HG03460 (cell line): Measurements from ENCODE around the gene FLT3.
"Not testable (repeated sequence)": the region's sequence is repeated elsewhere in the genome, so short reads cannot be mapped to it uniquely, and the experiment has no call there.

Experiments used
- ATAC-seq: cut with Tn5 transposase; IDR thresholded peaks from one replicate; pipeline ENCODE4 v1.9.1; 2021; ENCODE audit not compliant: unreplicated experiment

The FLT3 gene

DNA sequence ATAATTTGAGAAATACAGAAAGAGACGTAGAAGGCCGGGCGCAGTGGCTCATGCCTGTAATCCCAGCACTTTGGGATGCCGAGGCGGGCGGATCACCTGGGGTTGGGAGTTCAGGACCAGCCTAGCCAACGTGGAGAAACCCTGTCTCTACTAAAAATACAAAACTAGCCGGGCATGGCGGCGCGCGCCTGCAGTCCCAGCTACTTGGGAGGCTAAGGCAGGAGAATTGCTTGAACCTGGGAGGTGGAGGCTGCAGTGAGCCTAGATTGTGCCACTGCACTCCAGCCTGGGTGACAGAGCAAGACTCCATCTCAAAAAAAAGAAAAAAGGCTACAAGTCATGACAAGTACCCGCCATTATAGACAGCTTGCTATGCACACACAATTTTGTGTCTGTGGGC lies 95.4 kb downstream of the FLT3 start:
- ATAC-seq: not testable (repeated sequence)

DNA sequence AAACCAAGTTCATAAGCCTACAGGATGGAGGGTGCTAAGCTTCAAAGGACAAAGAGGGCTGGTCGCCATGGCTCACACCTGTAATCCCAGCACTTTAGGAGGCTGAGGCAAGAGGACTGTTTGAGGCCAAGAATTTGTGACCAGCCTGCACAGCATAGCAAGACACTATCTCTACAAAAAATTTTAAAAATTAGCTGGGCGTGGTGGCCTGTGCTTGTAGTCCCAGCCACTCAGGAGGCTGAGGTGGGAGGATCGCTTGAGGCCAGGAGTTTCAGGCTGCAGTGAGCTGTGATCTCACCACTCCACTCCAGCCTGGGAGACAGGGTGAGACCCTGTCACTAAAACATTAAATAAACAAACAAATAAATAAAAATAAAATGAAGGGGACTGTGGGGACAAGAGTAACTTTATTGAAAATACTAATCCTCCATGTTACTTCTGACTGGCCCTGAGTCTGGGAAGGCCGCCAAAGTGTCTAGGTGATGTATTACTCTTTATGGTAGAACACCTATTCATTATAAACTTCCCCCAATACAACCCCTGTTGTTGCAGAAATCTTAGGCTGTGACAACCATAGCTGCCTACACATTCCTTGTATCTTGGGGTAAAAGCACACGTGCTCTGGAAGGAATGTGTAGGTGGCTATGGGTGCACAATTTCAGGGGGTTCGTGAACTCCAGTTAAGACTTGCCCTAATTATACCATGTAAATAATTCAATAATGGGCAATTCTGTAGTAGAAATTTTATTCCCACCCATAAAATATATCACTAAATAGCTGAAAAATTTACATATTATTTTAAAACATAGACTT lies 97.3 kb downstream of the FLT3 start:
- ATAC-seq: no peak

GRCh38 chr13:28001837-28002473 lies 98.4 kb downstream of the FLT3 start:
- no peak for ATAC-seq

GRCh38 chr13:28001049-28001448 lies 99.3 kb downstream of the FLT3 start:
- no peak for ATAC-seq

DNA sequence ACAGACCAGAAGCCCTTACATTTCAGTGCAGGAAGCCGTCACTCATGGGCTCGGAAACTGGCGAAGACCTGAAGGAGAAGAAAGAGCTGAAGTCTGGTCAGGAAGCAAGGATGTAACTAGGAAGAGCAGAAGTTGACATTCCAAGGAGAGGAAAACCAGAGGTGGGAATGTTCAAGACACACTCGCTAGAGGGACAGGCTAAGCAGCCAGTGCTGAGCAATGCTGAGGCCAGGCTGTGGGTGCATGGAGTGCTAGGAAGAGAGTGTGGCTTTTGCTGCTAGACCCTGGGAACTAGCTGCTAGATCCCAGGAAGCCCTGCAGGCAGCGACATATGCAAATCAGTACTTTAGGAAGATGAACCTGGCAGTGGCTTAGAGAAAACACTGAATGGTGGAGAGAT lies 99.8 kb downstream of the FLT3 start:
- ATAC-seq: no peak

DNA sequence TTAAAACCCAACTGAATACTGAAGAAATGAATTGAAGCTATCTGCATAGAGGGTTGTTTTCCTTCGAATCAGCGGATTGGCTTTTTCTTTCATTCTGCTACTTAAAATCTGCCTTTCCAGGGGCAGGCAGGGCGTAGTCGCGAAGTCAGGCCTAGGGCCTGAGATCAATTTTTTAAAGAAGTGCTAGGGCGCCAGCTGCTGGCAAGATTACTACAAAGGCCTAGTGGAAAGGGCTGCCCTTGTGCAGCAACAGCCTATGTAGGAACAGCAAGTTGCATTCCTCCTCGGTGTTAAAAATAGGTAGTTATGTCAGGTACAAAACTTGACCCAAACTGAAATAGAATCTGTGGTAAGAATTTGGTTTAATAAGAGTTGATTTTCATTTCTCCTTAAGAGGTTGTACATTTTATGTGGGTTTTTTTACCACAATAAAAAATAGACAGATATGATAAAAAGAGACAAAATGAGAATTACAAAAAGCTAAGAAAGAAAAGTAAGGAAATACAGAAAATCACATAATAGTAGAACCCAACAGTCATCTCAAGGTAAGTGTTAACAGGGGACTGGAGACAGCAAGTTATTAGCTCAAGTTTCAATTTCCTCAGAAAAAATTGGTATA lies 102.4 kb downstream of the FLT3 start:
- ATAC-seq: no peak

DNA sequence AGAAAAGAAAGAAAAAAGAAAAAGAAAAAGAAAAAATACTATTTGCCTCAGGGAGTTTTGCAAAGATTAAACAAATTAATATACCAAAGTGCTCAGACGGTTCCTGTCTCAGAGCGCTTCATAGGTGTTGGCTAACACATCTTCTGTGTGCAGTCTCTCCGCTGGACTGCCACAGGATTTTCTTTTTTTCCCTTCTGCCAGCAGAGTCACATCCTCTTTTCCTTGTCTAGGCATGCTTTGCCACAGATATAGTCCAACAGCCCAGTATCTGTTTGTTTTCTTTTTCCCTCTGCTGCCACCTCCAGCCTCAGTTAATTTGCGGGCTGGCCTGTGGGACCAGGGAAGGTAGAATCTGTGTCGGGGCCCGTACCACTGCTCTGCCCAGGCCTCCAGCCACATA lies 108.5 kb downstream of the FLT3 start:
- no peak for ATAC-seq

DNA sequence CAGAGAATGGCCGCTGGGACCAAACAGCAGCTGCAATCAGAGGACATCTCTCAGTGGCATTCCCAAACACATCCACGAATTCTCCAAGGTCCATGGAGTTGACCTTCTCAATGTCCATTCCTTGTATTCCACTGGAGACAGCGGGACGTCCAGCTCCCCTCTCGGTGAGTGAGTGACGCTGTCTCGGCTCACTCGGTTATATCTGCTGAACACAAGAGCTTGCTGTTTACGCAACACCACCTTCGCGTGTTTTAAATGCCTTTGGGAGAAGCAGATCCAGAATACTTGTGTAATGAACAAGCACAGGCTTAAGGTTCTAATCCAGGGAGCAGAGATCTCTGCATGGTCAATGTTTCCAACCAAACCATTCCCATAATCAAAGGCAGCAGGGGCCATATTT lies 111.9 kb downstream of the FLT3 start, which contains the start of gene URAD:
TSS of gene URAD (minus strand) at position 174 of the 400 bp plus-strand sequence. CDS start at position 118, 56 bp downstream.
- no peak for ATAC-seq

GRCh38 chr13:27985600-27985999 lies 114.8 kb downstream of the FLT3 start:
- ATAC-seq: no peak

GRCh38 chr13:27982361-27982760 lies 118.0 kb downstream of the FLT3 start:
- no peak for ATAC-seq

GRCh38 chr13:27981006-27981708 lies 119.2 kb downstream of the FLT3 start:
- ATAC-seq: no peak

GRCh38 chr13:27980280-27980998 lies 119.9 kb downstream of the FLT3 start:
- no peak for ATAC-seq

DNA sequence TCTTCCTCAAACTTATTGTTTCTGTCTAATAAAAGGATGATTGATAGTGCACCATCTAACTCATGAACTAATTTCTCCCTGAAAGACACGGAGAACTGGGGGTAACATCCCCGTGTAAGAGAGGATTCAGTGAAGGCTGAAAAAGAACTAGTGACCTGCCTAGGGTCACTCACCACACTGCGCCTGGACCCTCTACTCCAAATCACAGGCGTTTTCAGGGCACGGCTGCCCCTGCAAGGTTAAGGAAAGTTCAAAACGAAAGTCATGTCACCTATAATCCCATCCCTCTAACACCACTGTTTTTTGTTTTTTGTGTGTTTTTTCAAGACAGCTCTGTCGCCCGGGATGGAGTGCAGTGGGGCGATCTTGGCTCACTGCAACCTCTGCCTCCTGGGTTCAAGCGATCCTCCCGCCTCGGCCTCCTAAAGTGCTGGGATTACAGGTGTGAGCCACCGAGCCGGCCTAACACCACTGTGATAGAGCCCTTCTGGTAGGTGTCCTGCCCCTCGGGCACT lies 120.6 kb downstream of the FLT3 start:
- ATAC-seq: no peak

DNA sequence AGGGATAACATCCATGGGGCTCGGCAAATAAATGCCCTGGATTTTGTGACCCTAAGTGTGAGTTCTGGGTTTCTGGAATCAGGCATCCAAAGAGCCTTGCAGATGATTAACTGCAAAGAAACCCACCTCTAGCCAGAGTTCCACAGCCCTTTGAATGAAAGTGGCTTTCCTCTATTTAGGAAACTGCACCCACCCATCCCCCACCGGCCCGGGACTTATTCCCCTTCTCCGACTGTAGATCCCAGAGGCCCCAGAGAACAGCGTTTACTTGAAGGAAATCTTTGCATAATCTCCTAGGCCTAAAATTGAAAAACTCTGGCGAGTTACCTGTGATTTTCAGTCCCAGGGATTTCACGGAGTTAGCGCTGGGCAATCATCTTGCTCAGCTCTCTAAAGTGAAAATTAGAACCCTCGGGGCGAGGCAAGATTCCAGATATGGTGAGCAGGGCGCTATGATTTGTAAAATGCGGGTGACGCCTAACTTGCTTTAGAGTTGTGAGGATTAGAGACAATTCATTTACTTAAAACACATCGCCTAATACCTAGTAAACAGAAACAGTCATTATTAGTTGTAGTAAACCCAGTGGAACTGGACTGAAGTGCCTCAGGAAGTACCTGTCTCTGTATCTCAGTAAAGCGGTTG lies 121.3 kb downstream of the FLT3 start:
- no peak for ATAC-seq

GRCh38 chr13:27978301-27978968 lies 121.9 kb downstream of the FLT3 start:
- no peak for ATAC-seq

- no peak for ATAC-seq
These were observed 122.7 kb downstream of the FLT3 start for GRCh38 chr13:27977476-27978300.

DNA sequence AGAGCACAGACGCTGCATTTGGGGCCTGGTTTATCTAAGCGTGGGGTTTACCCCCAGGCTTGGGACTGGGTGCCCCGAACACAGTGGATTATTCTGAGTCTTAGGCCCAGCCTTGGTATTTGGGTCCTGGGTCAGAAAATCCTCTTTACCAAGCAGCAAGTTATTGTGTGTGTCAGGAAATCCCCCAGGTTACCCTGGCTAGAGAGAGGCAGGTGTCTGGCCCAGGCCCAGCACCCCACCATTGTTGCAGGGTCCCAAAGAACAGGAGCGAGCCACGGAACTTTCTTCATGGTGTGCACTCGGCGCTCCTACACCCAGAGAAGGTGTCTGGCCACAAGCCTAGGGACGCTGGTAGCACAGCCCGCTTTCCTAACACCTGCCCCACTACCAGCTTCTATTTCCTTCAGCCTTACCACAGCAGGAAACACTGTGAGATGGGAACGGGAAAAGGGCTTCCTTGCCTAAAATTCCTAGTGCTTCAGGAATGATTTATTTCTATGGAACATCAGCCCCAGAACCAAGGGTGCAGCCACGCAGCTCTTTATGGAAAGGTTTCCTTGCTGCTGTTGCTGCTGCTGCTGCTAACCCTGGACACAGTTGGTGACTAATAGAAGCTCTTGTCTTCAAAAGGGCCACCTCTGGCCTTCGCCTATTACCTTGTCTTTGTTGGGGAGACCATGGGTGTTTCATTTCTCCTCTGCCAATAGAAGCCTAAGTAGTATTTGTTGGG lies 123.8 kb downstream of the FLT3 start:
- ATAC-seq: no peak
